CD4-positive, alpha-beta T cell (primary cell): ENCODE data around the gene WDTC1. TPM values are rescaled to one million over a fixed set of nuclear protein-coding genes. Genes with fewer than 3 reads are reported as not detected.

ENCODE experiments used
- ATAC-seq: fragments of 200-7000 bp; cut with Tn5 transposase; one replicate; pipeline ENCODE4 v1.10.0; 2022; ENCODE audit warnings: mild to moderate bottlenecking; ENCODE audit not compliant: poor library complexity
- CTCF ChIA-PET: fragments of 350-600 bp; sonication (Branson Sonifier 250); formaldehyde crosslinking; loops from one replicate; lab custom pipeline; 2021; ENCODE audit warnings: antibody characterized with exemption, inconsistent platforms; lab: Charles Lee
- POLR2A ChIA-PET: fragments of 350-600 bp; sonication (Branson Sonifier 250); formaldehyde crosslinking; loops from one replicate; lab custom pipeline; 2021; ENCODE audit warnings: antibody characterized with exemption, inconsistent platforms; lab: Charles Lee
- DNase-seq, 14 experiments: peaks; one replicate each; pipeline ENCODE4 v3.0.0-alpha.2; 2013 to 2020; ENCODE audit warnings: mixed read lengths in 2 of 14
- H3K27ac ChIP-seq, 2 donors: one replicate each; pipeline versions ENCODE4 v1.5.1 to v1.7.0; 2013; ENCODE audit warnings: low read length in 2 of 2, low read depth in 1 of 2, mild to moderate bottlenecking in 1 of 2
- H3K27me3 ChIP-seq, 2 experiments: 1 replicate in 1 of 2; 2 replicates in 1 of 2; pipeline versions ENCODE4 v1.6.1 to v1.7.0; 2013; ENCODE audit warnings: low read length in 2 of 2, control low read depth in 1 of 2, mild to moderate bottlenecking in 1 of 2, moderate library complexity in 1 of 2; ENCODE audit not compliant: insufficient read depth in 2 of 2, control insufficient read depth in 1 of 2
- H3K36me3 ChIP-seq: one replicate; pipeline ENCODE4 v1.6.1; 2013; ENCODE audit warnings: low read length, control low read depth; ENCODE audit not compliant: insufficient read depth
- H3K4me1 ChIP-seq: one replicate; pipeline ENCODE4 v1.6.1; 2013; ENCODE audit warnings: low read length, control low read depth; ENCODE audit not compliant: insufficient read depth
- H3K4me3 ChIP-seq: one replicate; pipeline ENCODE4 v1.5.1; 2013; ENCODE audit warnings: mild to moderate bottlenecking, low read length, moderate library complexity
- H3K9me3 ChIP-seq, 2 experiments: 1 replicate in 1 of 2; 2 replicates in 1 of 2; pipeline versions ENCODE4 v1.6.1 to v1.7.0; 2013; ENCODE audit warnings: low read length in 2 of 2, mild to moderate bottlenecking in 2 of 2, control low read depth in 1 of 2, moderate library complexity in 1 of 2; ENCODE audit not compliant: control insufficient read depth in 1 of 2, insufficient read depth in 1 of 2
- H3K27ac Mint-ChIP-seq: one replicate; pipeline ENCODE4 v1.8.0; 2020; ENCODE audit warnings: mixed read lengths
- H3K27me3 Mint-ChIP-seq: one replicate; pipeline ENCODE4 v1.8.0; 2021; ENCODE audit warnings: mixed read lengths
- H3K36me3 Mint-ChIP-seq: one replicate; pipeline ENCODE4 v1.8.0; 2021; ENCODE audit warnings: low read depth, mixed read lengths
- H3K4me1 Mint-ChIP-seq: one replicate; pipeline ENCODE4 v1.8.0; 2021; ENCODE audit warnings: low read depth, mixed read lengths
- H3K4me3 Mint-ChIP-seq: one replicate; pipeline ENCODE4 v1.8.0; 2020; ENCODE audit warnings: mild to moderate bottlenecking, mixed read lengths
- H3K9me3 Mint-ChIP-seq: one replicate; pipeline ENCODE4 v1.8.0; 2020; ENCODE audit warnings: mixed read lengths
- CTCF ChIP-seq: fragments of 200-600 bp; IDR thresholded peaks from one replicate; pipeline ENCODE4 v1.8.0; 2022; ENCODE audit warnings: antibody characterized with exemption, mild to moderate bottlenecking
- intact Hi-C, 2 experiments: fragments of 100-400 bp; cut with DNase I in 1 of 2; cut with micrococcal nuclease in 1 of 2; formaldehyde crosslinking; loops; one replicate each; pipeline versions ENCODE4 v1.15.1 to v1.9.0; 2023 to 2025; cut with DNase I, micrococcal nuclease
- total RNA-seq, 174 experiments: library from RNA in 2 of 174; stranded (reverse) in 2 of 174; gene quantifications; one replicate each; pipeline ENCODE4 v1.2.3 and lab custom pipeline; 2021 to 2026

The WDTC1 gene
- total RNA-seq, 2 experiments from 2014 or later: 17.7 to 18.6 TPM

GRCh38 chr1:27321813-27322568 lies 87.6 kb downstream of the WDTC1 start, which contains the start of gene TMEM222:
Gene TMEM222, plus strand, starts transcription at chr1:27322163. Its CDS starts 35 bp downstream, at chr1:27322198.
- Histone ChIP-seq H3K9me3 (no peaks in the 10 kb centered on the region), H3K36me3 (peaks cover 29% of the 10 kb centered on the region), H3K27me3 (no peaks in the 10 kb centered on the region), H3K27ac (peak within 1 kb of the TSS; percentile 86 to 90), H3K4me3 (peak within 1 kb of the TSS; percentile 90), H3K4me1 (peaks cover 48% of the 10 kb centered on the region)
- Mint-ChIP-seq H3K4me1 (peaks cover 52% of the 10 kb centered on the region), H3K27ac (peak within 1 kb of the TSS; percentile 88), H3K27me3 (peaks cover 4% of the 10 kb centered on the region), H3K36me3 (peaks cover 46% of the 10 kb centered on the region), H3K4me3 (peak within 1 kb of the TSS; percentile 99), H3K9me3 (no peaks in the 10 kb centered on the region)
- CTCF ChIA-PET: interaction anchor here (1.3 to 3.9 kb wide), 4 partner anchors 11 to 44 kb away, joined by 3 to 16 read pairs (median 6); partner anchors contain the start of genes MAP3K6 and SYTL1
- no peak for TF ChIP-seq CTCF
- peak; percentile 93 for ATAC-seq
- intact Hi-C loops: loop anchor here (2.0 to 10.0 kb wide), 5 partner anchors 21 to 403 kb away; partner anchors contain the start of genes SYTL1 (in 2 of the 2), FAM76A (in 1 of the 2), MAP3K6 (in 1 of the 2) and SLC9A1 (in 1 of the 2)
- peak; percentile 93 to 99 (median 96) for DNase-seq
- POLR2A ChIA-PET: interaction anchor here (0.7 to 3.9 kb wide), 4 partner anchors 11 to 35 kb away, joined by 3 to 24 read pairs (median 6); partner anchors contain the start of gene SYTL1

- H3K27ac ChIP-seq: peak overlapping the region; percentile 86 to 90
- TF ChIP-seq CTCF: no peak
- no peaks in the 10 kb centered on the region for H3K9me3 ChIP-seq
- Mint-ChIP-seq H3K4me3 (peak overlapping the region; percentile 99), H3K27ac (peak overlapping the region; percentile 88), H3K9me3 (no peaks in the 10 kb centered on the region), H3K27me3 (peaks cover 4% of the 10 kb centered on the region), H3K36me3 (peaks cover 49% of the 10 kb centered on the region), H3K4me1 (peaks cover 56% of the 10 kb centered on the region)
- intact Hi-C loops: loop anchor here (2.0 to 10.0 kb wide), 5 partner anchors 20 to 402 kb away; partner anchors contain the start of genes SYTL1 (in 2 of the 2), FAM76A (in 1 of the 2), MAP3K6 (in 1 of the 2) and SLC9A1 (in 1 of the 2)
- DNase-seq: no peak
- peaks cover 34% of the 10 kb centered on the region for H3K36me3 ChIP-seq
- H3K27me3 ChIP-seq: no peaks in the 10 kb centered on the region
- peak overlapping the region; percentile 90 for H3K4me3 ChIP-seq
- CTCF ChIA-PET: interaction anchor here (1.2 to 3.9 kb wide), 6 partner anchors 10 to 44 kb away, joined by 3 to 16 read pairs (median 4); partner anchors contain the start of genes MAP3K6 and SYTL1
- no peak for ATAC-seq
- peaks cover 56% of the 10 kb centered on the region for H3K4me1 ChIP-seq
- POLR2A ChIA-PET: interaction anchor here (0.7 to 3.9 kb wide), 5 partner anchors 10 to 35 kb away, joined by 3 to 24 read pairs (median 5); partner anchors contain the start of gene SYTL1
These were observed 88.3 kb downstream of the WDTC1 start for GRCh38 chr1:27322569-27323240.

- Mint-ChIP-seq H3K27me3 (no peaks in the 10 kb centered on the region), H3K27ac (no peak overlapping the region), H3K36me3 (peaks cover 66% of the 10 kb centered on the region), H3K4me3 (no peak overlapping the region), H3K9me3 (no peaks in the 10 kb centered on the region), H3K4me1 (peaks cover 74% of the 10 kb centered on the region)
- ChIA-PET CTCF (interaction anchor here (1.2 to 1.7 kb wide), 2 partner anchors 28 to 344 kb away, joined by 3 to 5 read pairs; no protein-coding TSS in a partner anchor), POLR2A (no interaction called here)
- Histone ChIP-seq H3K4me3 (no peak overlapping the region), H3K27ac (no peak overlapping the region), H3K4me1 (peaks cover 67% of the 10 kb centered on the region), H3K27me3 (no peaks in the 10 kb centered on the region), H3K36me3 (peaks cover 47% of the 10 kb centered on the region), H3K9me3 (no peaks in the 10 kb centered on the region)
- TF ChIP-seq CTCF: no peak
- DNase-seq (no peak), ATAC-seq (no peak)
- intact Hi-C loops: loop anchor here in 1 of 2 experiments (10.0 kb wide), 1 partner anchor 400 kb away; the partner anchor contains the start of gene FAM76A
These were observed 90.9 kb downstream of the WDTC1 start for GRCh38 chr1:27325286-27325685.
